IMR-90 (cell line): ENCODE measurements around the gene RER1. TPM values are rescaled to one million over a fixed set of nuclear protein-coding genes. Genes with fewer than 3 reads are reported as not detected.

Experiments
- ATAC-seq: fragments of 200-7000 bp; cut with Tn5 transposase; 2 replicates; pipeline ENCODE4 v1.9.1; 2020; ENCODE audit warnings: low read depth, mild to moderate bottlenecking, moderate library complexity
- BruUV-seq: library from RNA; stranded (reverse); fragments of 400-500 nt; replicated peaks from 2 replicates; lab custom pipeline; 2021; lab: Mats Ljungman, UMichigan
- CTCF ChIA-PET: fragments of 300-600 bp; formaldehyde crosslinking; extraction: SDS; loops from one replicate; lab custom pipeline; 2021; ENCODE audit warnings: antibody characterized with exemption; lab: Yijun Ruan, JAX
- POLR2A ChIA-PET: fragments of 300-600 bp; sonication (Branson Sonifier 250); formaldehyde crosslinking; loops from one replicate; lab custom pipeline; 2022; ENCODE audit warnings: antibody characterized with exemption; ENCODE audit not compliant: unreplicated experiment; lab: Charles Lee
- DNase-seq: peaks from one replicate; pipeline ENCODE4 v3.0.0; 2013
- H2AFZ ChIP-seq: replicated peaks from 2 replicates; pipeline ENCODE3; 2013; ENCODE audit warnings: low read length, mild to moderate bottlenecking; ENCODE audit not compliant: poor library complexity
- H2AK5ac ChIP-seq: 2 replicates; pipeline ENCODE4 v1.6.1; 2013; ENCODE audit warnings: low read depth, low read length, inconsistent platforms
- H2AK9ac ChIP-seq: replicated peaks from 2 replicates; pipeline ENCODE3; 2013; ENCODE audit warnings: mild to moderate bottlenecking, low read depth, low read length, moderate library complexity; ENCODE audit not compliant: poor library complexity
- H2BK120ac ChIP-seq: 2 replicates; pipeline ENCODE4 v1.6.1; 2013; ENCODE audit warnings: low read depth, low read length, inconsistent platforms
- H2BK15ac ChIP-seq: 3 replicates; pipeline ENCODE4 v1.6.1; 2013; ENCODE audit warnings: low read depth, low read length, inconsistent platforms
- H2BK20ac ChIP-seq: 2 replicates; pipeline ENCODE4 v1.6.1; 2013; ENCODE audit warnings: low read depth, mild to moderate bottlenecking, inconsistent platforms, low read length, moderate library complexity
- H2BK5ac ChIP-seq: 2 replicates; pipeline ENCODE4 v1.6.1; 2013; ENCODE audit warnings: mild to moderate bottlenecking, low read depth, low read length, inconsistent platforms; ENCODE audit not compliant: poor library complexity, severe bottlenecking
- H3K14ac ChIP-seq: replicated peaks from 2 replicates; pipeline ENCODE4 v1.6.1; 2013; ENCODE audit warnings: low read depth, low read length, inconsistent platforms
- H3K18ac ChIP-seq: 2 replicates; pipeline ENCODE4 v1.6.1; 2013; ENCODE audit warnings: low read depth, low read length, control low read depth
- H3K23ac ChIP-seq: 2 replicates; pipeline ENCODE4 v1.6.1; 2013; ENCODE audit warnings: low read depth, low read length, inconsistent platforms
- H3K27ac ChIP-seq: 2 replicates; pipeline ENCODE4 v1.5.1; 2013; ENCODE audit warnings: mild to moderate bottlenecking, control low read depth, low read length; ENCODE audit not compliant: insufficient read depth
- H3K27me3 ChIP-seq: 2 replicates; pipeline ENCODE4 v1.6.1; 2013; ENCODE audit warnings: low read length; ENCODE audit not compliant: control insufficient read depth, insufficient read depth
- H3K36me3 ChIP-seq: 2 replicates; pipeline ENCODE4 v1.6.1; 2013; ENCODE audit warnings: low read length, mixed read lengths; ENCODE audit not compliant: control insufficient read depth, insufficient read depth
- H3K4ac ChIP-seq: 2 replicates; pipeline ENCODE4 v1.6.1; 2013; ENCODE audit warnings: low read depth, low read length, inconsistent platforms
- H3K4me1 ChIP-seq: 2 replicates; pipeline ENCODE4 v1.6.1; 2013; ENCODE audit warnings: low read length, mixed read lengths; ENCODE audit not compliant: control insufficient read depth, insufficient read depth
- H3K4me2 ChIP-seq: 2 replicates; pipeline ENCODE4 v1.6.1; 2013; ENCODE audit warnings: low read depth, mild to moderate bottlenecking, control low read depth, low read length, moderate library complexity
- H3K4me3 ChIP-seq: 2 replicates; pipeline ENCODE4 v1.5.1; 2013; ENCODE audit warnings: low read depth, mild to moderate bottlenecking, control low read depth, low read length, moderate library complexity; ENCODE audit not compliant: insufficient read depth
- H3K56ac ChIP-seq: 2 replicates; pipeline ENCODE4 v1.6.1; 2013; ENCODE audit warnings: low read length, inconsistent platforms; ENCODE audit not compliant: insufficient read depth; ENCODE audit errors: extremely low read depth
- H3K79me1 ChIP-seq, 2 experiments: 2 replicates each; pipeline ENCODE4 v1.6.1; 2013; ENCODE audit warnings: low read length in 2 of 2, inconsistent platforms in 1 of 2, low read depth in 1 of 2
- H3K9ac ChIP-seq: 2 replicates; pipeline ENCODE4 v1.6.1; 2013; ENCODE audit warnings: low read depth, low read length, control low read depth
- H3K9me1 ChIP-seq: 2 replicates; pipeline ENCODE4 v1.6.1; 2013; ENCODE audit warnings: low read length, inconsistent platforms; ENCODE audit not compliant: insufficient read depth
- H3K9me3 ChIP-seq: 2 replicates; pipeline ENCODE4 v1.6.1; 2013; ENCODE audit warnings: low read length; ENCODE audit not compliant: control insufficient read depth, insufficient read depth
- H4K20me1 ChIP-seq: 2 replicates; pipeline ENCODE4 v1.6.1; 2013; ENCODE audit warnings: low read length, inconsistent platforms; ENCODE audit not compliant: insufficient read depth
- H4K5ac ChIP-seq: 2 replicates; pipeline ENCODE4 v1.6.1; 2013; ENCODE audit warnings: mild to moderate bottlenecking, low read depth, low read length, control low read depth
- H4K8ac ChIP-seq, 2 experiments: 2 replicates each; pipeline ENCODE4 v1.6.1; 2013; ENCODE audit warnings: low read depth in 2 of 2, low read length in 2 of 2, control low read depth in 1 of 2, inconsistent platforms in 1 of 2
- H4K91ac ChIP-seq: 2 replicates; pipeline ENCODE4 v1.6.1; 2013; ENCODE audit warnings: low read depth, low read length, inconsistent platforms; ENCODE audit not compliant: insufficient read depth
- CEBPB ChIP-seq: IDR thresholded peaks from 2 replicates; pipeline ENCODE4 v1.6.1; 2012; ENCODE audit warnings: low read depth, low read length, improper control_type of control experiment
- MAZ ChIP-seq: IDR thresholded peaks from 2 replicates; pipeline ENCODE4 v1.6.1; 2012; ENCODE audit warnings: low read depth, mild to moderate bottlenecking, low read length, improper control_type of control experiment, moderate library complexity, borderline replicate concordance
- MXI1 ChIP-seq: IDR thresholded peaks from 2 replicates; pipeline ENCODE4 v1.6.1; 2012; ENCODE audit warnings: low read depth, mild to moderate bottlenecking, low read length, moderate library complexity, borderline replicate concordance
- RAD21 ChIP-seq: IDR thresholded peaks from 2 replicates; pipeline ENCODE4 v1.6.1; 2012; ENCODE audit warnings: low read length, improper control_type of control experiment
- SMC3 ChIP-seq: fragments of 150-350 bp; IDR thresholded peaks from 2 replicates; pipeline ENCODE4 v1.6.1; 2016; ENCODE audit warnings: low read depth, mild to moderate bottlenecking, antibody characterized with exemption, low read length, moderate library complexity
- USF2 ChIP-seq: fragments of 150-350 bp; IDR thresholded peaks from 2 replicates; pipeline ENCODE4 v1.6.1; 2017; ENCODE audit warnings: mild to moderate bottlenecking, antibody characterized with exemption, low read length, low read depth
- WGBS, 2 experiments: methylation state at CpG; one replicate each; pipeline versions ENCODE4 v1.1.5 to v1.1.7; 2013; ENCODE audit warnings: missing lambda C conversion rate in 2 of 2; ENCODE audit not compliant: insufficient read length in 1 of 2; ENCODE audit errors: extremely low coverage in 2 of 2; 5-methylcytosine and 5-hydroxymethylcytosine counted together
- dilution Hi-C: fragments of 300-500 bp; cut with HindIII; formaldehyde crosslinking; loops from one replicate; pipeline ENCODE4 v1.14.3; 2018; ENCODE audit warnings: low sequenced_read_pairs; ENCODE audit not compliant: unreplicated experiment
- in situ Hi-C: fragments of 300-500 bp; cut with MboI; formaldehyde crosslinking; loops from 3 replicates; pipeline ENCODE4 v1.14.3; 2019; ENCODE audit warnings: low sequenced_read_pairs, inconsistent platforms, mixed read lengths
- intact Hi-C: fragments of 100-400 bp; cut with micrococcal nuclease; formaldehyde crosslinking; loops from 2 replicates; pipeline ENCODE4 v1.10.0; 2022
- polyA plus RNA-seq, 3 experiments: library from polyadenylated mRNA; depleted of rRNA; stranded (reverse); fragments of >200 nt; gene quantifications; 2 replicates each; pipeline ENCODE4 v1.2.3, GENCODE V29; 2012; ENCODE audit warnings: low replicate concordance in 1 of 3
- total RNA-seq: library from RNA; depleted of rRNA; stranded (reverse); fragments of >200 nt; gene quantifications from 2 replicates; pipeline ENCODE4 v1.2.3, GENCODE V29; 2012

Gene RER1
- total and polyA plus RNA-seq, 2 of the 4 experiments (the other 2 are of a cell fraction) = 47.1 to 240 TPM

GRCh38 chr1:2396476-2396875, 4.8 kb downstream of the RER1 start:
- peaks cover 5% of the 10 kb centered on the region for H3K9me1 ChIP-seq
- H2BK5ac ChIP-seq = no peak overlapping the region
- H3K79me1 ChIP-seq = peaks cover 25 to 78% of the 10 kb centered on the region in 2 experiments
- no peak overlapping the region for H3K23ac ChIP-seq
- H3K56ac ChIP-seq = no peak overlapping the region
- no peak overlapping the region for H3K14ac ChIP-seq
- no peak overlapping the region for H2AK5ac ChIP-seq
- BruUV-seq = no TSS peak
- dilution Hi-C loops (no loop called here), intact Hi-C loops (no loop called here), in situ Hi-C loops (no loop called here)
- no peak overlapping the region for H2AK9ac ChIP-seq
- H3K27ac ChIP-seq = no peak overlapping the region
- no peak overlapping the region for H4K5ac ChIP-seq
- no peak overlapping the region for H2AFZ ChIP-seq
- WGBS, 2 experiments = no CpG with 5 or more reads among the region's 5 CpGs
- H3K18ac ChIP-seq = no peak overlapping the region
- H3K4ac ChIP-seq = no peak overlapping the region
- H3K4me1 ChIP-seq = peaks cover 5% of the 10 kb centered on the region
- ATAC-seq = no peak
- TF ChIP-seq SMC3 = no peak
- TF ChIP-seq MXI1 = no peak
- TF ChIP-seq RAD21 = no peak
- TF ChIP-seq USF2 = no peak
- no peak for TF ChIP-seq CEBPB
- TF ChIP-seq MAZ = no peak
- H2BK120ac ChIP-seq = no peak overlapping the region
- POLR2A ChIA-PET = no interaction called here
- no peak overlapping the region for H3K4me3 ChIP-seq
- CTCF ChIA-PET = interaction anchor here (0.9 kb wide), 1 partner anchor 10 kb away, joined by 3 read pairs; no protein-coding TSS in a partner anchor
- DNase-seq = no peak
- no peak overlapping the region for H4K91ac ChIP-seq
- no peak overlapping the region for H2BK20ac ChIP-seq
- H2BK15ac ChIP-seq = no peak overlapping the region
- H3K9ac ChIP-seq = no peak overlapping the region
- H3K4me2 ChIP-seq = no peak overlapping the region
- peaks cover 69% of the 10 kb centered on the region for H4K20me1 ChIP-seq
- H3K27me3 ChIP-seq = no peaks in the 10 kb centered on the region
- H3K9me3 ChIP-seq = no peaks in the 10 kb centered on the region
- H4K8ac ChIP-seq = no peak overlapping the region
- H3K36me3 ChIP-seq = peaks cover 69% of the 10 kb centered on the region
